Transverse colon (tissue), 4 donors: ENCODE measurements around the gene TEX13C. TPM values are rescaled to one million over a fixed set of nuclear protein-coding genes. Genes with fewer than 3 reads are reported as not detected.

Experiments
- DNase-seq: peaks from one replicate; pipeline ENCODE4 v3.0.0-alpha.2; 2019
- H3K27ac ChIP-seq, 4 donors: fragments of 200-600 bp; sonication (generic); 2 replicates each; pipeline ENCODE4 v1.5.1; 2016 to 2018; ENCODE audit warnings: inconsistent platforms in 4 of 4
- H3K27me3 ChIP-seq: fragments of 200-600 bp; sonication (generic); 2 replicates; pipeline ENCODE4 v1.5.1; 2017; ENCODE audit warnings: inconsistent platforms
- H3K36me3 ChIP-seq, 4 donors: fragments of 200-600 bp; sonication (generic); 2 replicates each; pipeline ENCODE4 v1.5.1; 2017 to 2019; ENCODE audit warnings: inconsistent platforms in 4 of 4
- H3K4me1 ChIP-seq, 4 donors: fragments of 200-600 bp; sonication (generic); 2 replicates each; pipeline ENCODE4 v1.5.1; 2017 to 2020; ENCODE audit warnings: inconsistent platforms in 4 of 4
- H3K4me3 ChIP-seq, 4 donors: fragments of 200-600 bp; sonication (generic); 1 replicate in 1 of 4; 2 replicates in 3 of 4; pipeline versions ENCODE4 v1.5.1 to v1.6.1; 2017 to 2019; ENCODE audit warnings: inconsistent platforms in 4 of 4
- H3K9me3 ChIP-seq, 2 donors: fragments of 200-600 bp; sonication (generic); 2 replicates each; pipeline ENCODE4 v1.5.1; 2017 to 2019; ENCODE audit warnings: inconsistent platforms in 2 of 2
- CTCF ChIP-seq, 5 experiments: fragments of 200-600 bp in 3 of 5; fragments of 450-650 bp in 2 of 5; sonication (generic) in 3 of 5; IDR thresholded peaks; 1 replicate in 2 of 5; 2 replicates in 3 of 5; pipeline ENCODE4 v1.5.1; 2016 to 2017; ENCODE audit warnings: antibody characterized with exemption in 5 of 5, inconsistent platforms in 3 of 5, mild to moderate bottlenecking in 2 of 5, moderate library complexity in 1 of 5
- EP300 ChIP-seq: sonication (generic); formaldehyde crosslinking; IDR thresholded peaks from one replicate; pipeline ENCODE4 v1.6.1; 2017; ENCODE audit warnings: antibody characterized with exemption, low read depth
- POLR2A ChIP-seq: fragments of 450-650 bp; IDR thresholded peaks from one replicate; pipeline ENCODE4 v1.6.1; 2016; ENCODE audit warnings: antibody characterized with exemption, mild to moderate bottlenecking, moderate library complexity
- POLR2AphosphoS5 ChIP-seq, 3 donors: sonication (generic); formaldehyde crosslinking; IDR thresholded peaks; one replicate each; pipeline ENCODE4 v1.6.1; 2016; ENCODE audit warnings: antibody characterized with exemption in 3 of 3
- WGBS, 2 donors: methylation state at CpG; one replicate each; pipeline ENCODE4 v1.1.5; 2018; ENCODE audit warnings: low coverage in 1 of 2; 5-methylcytosine and 5-hydroxymethylcytosine counted together
- in situ Hi-C, 4 donors: fragments of 200-750 bp; cut with MboI; loops; one replicate each; pipeline versions ENCODE4 v1.15.0 to v1.15.1; 2017; ENCODE audit warnings: low sequenced_read_pairs in 3 of 4, low pct_ligation_motif_present in 1 of 4, low pct_unique_long_range_greater_than_20kb in 1 of 4
- intact Hi-C: fragments of 100-400 bp; cut with DNase I; formaldehyde crosslinking; loops from one replicate; pipeline ENCODE4 v1.15.1; 2023; ENCODE audit warnings: low total_unique reads
- total RNA-seq, 4 donors: library from RNA; depleted of rRNA; stranded (reverse); fragments of >200 nt; gene quantifications; one replicate each; pipeline ENCODE4 v1.1.0, GENCODE V29; 2016

TEX13C gene
- total RNA-seq, 4 donors from 2014 or later, result not detected

GRCh38 chrX:125289920-125290319 lies 29.8 kb upstream of the TEX13C start:
- no peak for DNase-seq
- Histone ChIP-seq H3K4me3 (no peak overlapping the region), H3K27ac (no peak overlapping the region), H3K9me3 (no peaks in the 10 kb centered on the region), H3K27me3 (no peaks in the 10 kb centered on the region), H3K4me1 (no peaks in the 10 kb centered on the region), H3K36me3 (no peaks in the 10 kb centered on the region)
- no peak for TF ChIP-seq POLR2A
- 61% methylated on average over 3 of the region's 3 CpGs; no CpG with 5 or more reads in 1 of the 2 donors for WGBS, 2 donors
- intact Hi-C loops, result no loop called here
- in situ Hi-C loops, result no loop called here

DNA sequence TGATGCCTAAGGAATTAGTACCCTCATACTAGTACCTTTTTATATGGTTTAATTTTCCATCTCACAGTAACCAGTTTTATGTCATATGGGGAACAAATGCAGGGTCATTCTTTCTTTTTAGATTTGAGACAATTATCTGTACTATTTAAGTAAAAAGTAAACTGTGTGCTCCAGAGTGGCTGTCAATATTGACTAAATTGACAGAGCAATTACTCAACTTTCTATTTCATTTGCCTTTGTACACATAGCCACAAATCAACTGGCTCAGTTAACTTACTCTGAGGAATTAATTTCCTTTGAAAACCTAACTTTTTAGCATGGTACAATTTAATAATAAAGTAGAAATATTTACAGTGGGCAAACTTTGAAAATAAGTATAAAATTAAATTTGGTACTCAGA lies 28.5 kb upstream of the TEX13C start:
- H3K4me3 ChIP-seq, result no peak overlapping the region
- no peak overlapping the region for H3K27ac ChIP-seq
- in situ Hi-C loops (no loop called here), intact Hi-C loops (no loop called here)
- no peak for DNase-seq
- H3K27me3 ChIP-seq, result no peaks in the 10 kb centered on the region
- TF ChIP-seq CTCF (IDR thresholded peaks at IDR 0.05) (no peak), POLR2A (no peak), POLR2AphosphoS5 (IDR thresholded peaks at IDR 0.05) (no peak), EP300 (no peak)
- H3K9me3 ChIP-seq, result no peaks in the 10 kb centered on the region
- no peaks in the 10 kb centered on the region for H3K36me3 ChIP-seq
- no peaks in the 10 kb centered on the region for H3K4me1 ChIP-seq

DNA sequence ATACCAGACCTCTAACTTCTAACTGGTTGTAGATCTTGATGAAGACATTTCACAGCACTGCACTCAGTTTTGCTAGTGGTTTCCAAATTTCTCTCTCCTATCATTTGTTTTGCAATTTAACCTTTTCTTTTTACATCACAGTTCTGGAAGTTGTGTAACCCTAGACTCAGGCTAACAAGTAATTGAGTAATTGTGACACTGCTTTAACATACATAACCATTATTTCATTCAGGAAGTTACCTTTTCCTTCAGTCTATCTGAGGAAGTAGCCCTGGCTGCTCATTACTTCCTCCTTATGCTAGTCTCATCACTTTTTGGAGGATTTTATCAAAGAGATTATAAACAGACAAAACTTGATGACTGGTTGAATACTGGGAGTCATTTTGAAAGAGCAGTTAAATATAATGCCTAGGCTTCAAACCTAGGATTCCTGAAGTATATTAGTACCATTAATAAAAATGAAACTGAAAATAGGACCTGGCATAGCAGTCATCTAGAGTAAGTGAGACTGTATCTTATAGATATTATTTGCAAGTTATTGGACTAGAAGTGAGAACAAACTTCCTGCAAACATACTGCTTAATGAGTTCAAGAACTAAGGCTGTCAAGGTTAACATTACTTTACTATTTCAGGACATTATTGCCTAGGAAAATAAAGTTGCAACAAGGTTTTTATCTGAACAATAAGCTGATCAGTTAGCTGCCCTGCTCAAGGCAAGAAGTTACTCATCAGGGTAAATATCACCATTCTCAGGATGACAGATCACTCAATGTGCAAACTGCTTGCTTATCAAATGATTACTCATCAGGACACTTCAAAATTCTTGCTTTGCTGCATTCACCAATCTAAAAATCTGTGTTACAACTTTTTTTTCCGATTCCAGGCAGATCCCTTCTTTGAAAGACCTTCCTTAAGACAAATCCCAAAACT lies 25.6 kb upstream of the TEX13C start:
- Histone ChIP-seq H3K4me1 (no peaks in the 10 kb centered on the region), H3K4me3 (no peak overlapping the region), H3K36me3 (no peaks in the 10 kb centered on the region), H3K27ac (no peak overlapping the region), H3K9me3 (no peaks in the 10 kb centered on the region), H3K27me3 (no peaks in the 10 kb centered on the region)
- intact Hi-C loops, result no loop called here
- in situ Hi-C loops, result no loop called here
- DNase-seq, result no peak
- WGBS, 2 donors, result 47 to 60% methylated on average over 1 of the region's 1 CpG
- TF ChIP-seq POLR2A (no peak), EP300 (no peak)

GRCh38 chrX:125295337-125295736 lies 24.3 kb upstream of the TEX13C start:
- Histone ChIP-seq H3K27me3 (no peaks in the 10 kb centered on the region), H3K9me3 (no peaks in the 10 kb centered on the region), H3K36me3 (no peaks in the 10 kb centered on the region), H3K27ac (no peak overlapping the region), H3K4me1 (no peaks in the 10 kb centered on the region), H3K4me3 (no peak overlapping the region)
- DNase-seq, result no peak
- intact Hi-C loops (no loop called here), in situ Hi-C loops (no loop called here)
- WGBS, 2 donors, result 63 to 75% methylated on average over 1 to 2 of the region's 2 CpGs
- TF ChIP-seq EP300 (no peak), POLR2A (no peak), CTCF (IDR thresholded peaks at IDR 0.05) (no peak), POLR2AphosphoS5 (IDR thresholded peaks at IDR 0.05) (no peak)

DNA sequence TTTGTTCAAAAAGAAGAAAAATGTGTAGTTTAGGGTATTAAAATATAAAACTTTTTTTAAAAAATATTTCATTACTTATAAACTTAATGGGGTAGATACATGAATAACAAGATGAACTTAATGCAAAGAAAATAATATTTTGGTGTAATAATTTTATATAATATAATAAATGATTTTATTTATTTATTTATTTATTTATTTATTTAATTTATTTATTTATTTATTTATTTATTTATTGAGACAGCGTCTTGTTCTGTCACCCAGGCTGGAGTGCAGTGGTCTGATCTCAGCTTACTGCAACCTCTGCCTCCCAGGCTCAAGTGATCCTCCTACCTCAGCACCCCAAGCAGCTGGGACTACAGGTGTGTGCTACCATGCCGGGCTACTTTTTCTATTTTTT lies 20.8 kb upstream of the TEX13C start:
- no peaks in the 10 kb centered on the region for H3K9me3 ChIP-seq
- WGBS, 2 donors, result 76 to 100% methylated on average over 1 to 2 of the region's 2 CpGs
- no peak for DNase-seq
- H3K36me3 ChIP-seq, result no peaks in the 10 kb centered on the region
- no peak overlapping the region for H3K27ac ChIP-seq
- in situ Hi-C loops (no loop called here), intact Hi-C loops (no loop called here)
- TF ChIP-seq EP300, result no peak
- TF ChIP-seq POLR2A, result no peak
- no peak for TF ChIP-seq CTCF (IDR thresholded peaks at IDR 0.05)
- H3K27me3 ChIP-seq, result no peaks in the 10 kb centered on the region
- no peak overlapping the region for H3K4me3 ChIP-seq
- no peaks in the 10 kb centered on the region for H3K4me1 ChIP-seq
